Measurements from ENCODE around the gene VWA8. TPM values are rescaled to one million over a fixed set of nuclear protein-coding genes. Genes with fewer than 3 reads are reported as not detected.

The VWA8 gene
- polyA plus RNA-seq, 1 of the 3 experiments (the other 2 are of a cell fraction) = 5.5 TPM

DNA sequence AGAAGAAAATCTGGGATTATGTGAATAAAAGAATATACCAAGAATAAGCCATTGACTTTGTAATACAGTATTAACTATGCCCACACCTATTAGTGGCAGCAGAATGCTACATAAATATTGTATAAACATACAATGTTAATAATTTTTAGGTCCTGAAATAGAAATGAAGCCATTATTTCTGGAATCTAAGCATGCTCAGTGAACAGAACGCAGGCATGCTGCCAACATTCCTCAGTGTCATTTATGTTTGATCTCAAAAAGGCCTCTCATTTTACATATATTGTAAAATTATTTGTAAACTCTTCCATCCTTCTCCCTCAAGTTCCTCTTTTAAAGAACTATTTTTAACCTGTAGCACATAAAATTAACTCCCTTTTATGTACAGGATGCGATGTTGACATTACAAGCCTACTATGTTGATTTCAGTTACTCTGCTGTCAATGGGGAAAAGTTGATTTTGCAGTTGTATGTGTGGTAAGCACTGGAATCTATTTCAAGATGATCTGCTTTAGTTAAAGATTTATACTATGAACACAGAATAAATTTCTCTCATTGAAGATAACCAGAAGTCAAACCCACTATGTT is 118.8 kb downstream of the VWA8 start:
- Histone ChIP-seq H3K79me2 (ENCODE audit: insufficient read depth) (no peaks in the 10 kb centered on the region), H3K4me2 (no peak overlapping the region), H3K4me3 (ENCODE audit: low read depth in 2 of 2, low read length in 1 of 2) (no peak overlapping the region), H3K27me3 (ENCODE audit: insufficient read depth) (no peaks in the 10 kb centered on the region), H3K9me3 (no peaks in the 10 kb centered on the region), H3K36me3 (replicated peaks in 1 of 2; ENCODE audit: control insufficient read depth in 1 of 2, insufficient read depth in 2 of 2, low read length in 1 of 2) (peaks cover 0 to 5% of the 10 kb centered on the region in 2 experiments), H3K27ac (ENCODE audit: low read depth in 2 of 2, low read length in 1 of 2) (no peak overlapping the region; a peak in 1 of 4 replicates), H3K4me1 (ENCODE audit: control insufficient read depth in 1 of 2, insufficient read depth in 2 of 2, low read depth in 1 of 2, low read length in 1 of 2) (peaks cover 0 to 8% of the 10 kb centered on the region in 2 experiments; a peak in 2 of 4 replicates), H3K9ac (no peak overlapping the region), H2AFZ (ENCODE audit: low read depth) (no peak overlapping the region), H3F3A (replicated peaks; ENCODE audit: insufficient read depth) (peaks cover 7% of the 10 kb centered on the region), H4K20me1 (ENCODE audit: insufficient read depth) (no peaks in the 10 kb centered on the region), H3K9me2 (no peaks in the 10 kb centered on the region)
- ChIA-PET CTCF (no interaction called here), POLR2A (no interaction called here)
- 74% methylated on average over 2 of the region's 2 CpGs for WGBS (ENCODE audit: low lambda C conversion rate)
- TF ChIP-seq NFIC (IDR thresholded peaks at IDR 0.05; ENCODE audit: borderline replicate concordance) (peak; percentile 45; the same call in 1 of the 2 replicates), CHD2 (IDR thresholded peaks at IDR 0.05; ENCODE audit: low read length, partially characterized antibody) (no peak), PBX3 (IDR thresholded peaks at IDR 0.05) (no peak)
- no peak for DNase-seq

DNA sequence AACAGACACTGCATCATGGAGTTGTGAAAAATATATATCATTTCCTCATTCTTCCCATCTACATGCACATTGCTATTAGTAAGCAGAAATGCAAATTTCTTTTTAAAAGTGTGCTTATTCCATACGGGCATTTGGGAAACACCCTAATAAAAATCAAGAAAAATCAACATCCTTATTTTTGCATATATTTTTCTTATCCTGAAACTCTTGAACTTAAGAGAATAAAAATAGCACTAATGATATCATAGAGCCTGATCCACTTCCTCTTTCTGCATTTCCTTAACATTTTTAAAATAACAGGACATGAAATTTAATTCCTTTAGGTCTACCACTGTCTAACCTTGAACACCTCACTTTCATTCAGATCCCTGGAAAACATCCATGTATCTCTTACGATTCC is 123.3 kb downstream of the VWA8 start:
- H3K27ac ChIP-seq (ENCODE audit: low read depth in 2 of 2, low read length in 1 of 2) = peak overlapping the region in 1 of 2 experiments; percentile 6; a peak in 1 of 4 replicates

GRCh38 chr13:41835871-41836270 is 125.0 kb downstream of the VWA8 start:
- Histone ChIP-seq H3K4me1 (ENCODE audit: control insufficient read depth in 1 of 2, insufficient read depth in 2 of 2, low read depth in 1 of 2, low read length in 1 of 2) (peaks cover 12 to 24% of the 10 kb centered on the region in 2 experiments), H3K9ac (peak overlapping the region; percentile 5; the same call in 1 of the 2 replicates), H3K4me3 (ENCODE audit: low read depth in 2 of 2, low read length in 1 of 2) (no peak overlapping the region), H3F3A (replicated peaks; ENCODE audit: insufficient read depth) (peaks cover 34% of the 10 kb centered on the region), H3K9me2 (no peaks in the 10 kb centered on the region), H3K9me3 (no peaks in the 10 kb centered on the region), H3K4me2 (peak overlapping the region; percentile 21; the same call in 1 of the 2 replicates), H3K27ac (ENCODE audit: low read depth in 2 of 2, low read length in 1 of 2) (peak overlapping the region; percentile 58 to 79), H3K36me3 (replicated peaks in 1 of 2; ENCODE audit: control insufficient read depth in 1 of 2, insufficient read depth in 2 of 2, low read length in 1 of 2) (peaks cover 0 to 5% of the 10 kb centered on the region in 2 experiments), H3K27me3 (ENCODE audit: insufficient read depth) (no peaks in the 10 kb centered on the region), H2AFZ (ENCODE audit: low read depth) (no peak overlapping the region), H4K20me1 (ENCODE audit: insufficient read depth) (no peaks in the 10 kb centered on the region), H3K79me2 (ENCODE audit: insufficient read depth) (no peaks in the 10 kb centered on the region)
- DNase-seq = peak; percentile 49
- ChIA-PET POLR2A (no interaction called here), CTCF (interaction anchor here (0.9 to 1.2 kb wide), 2 partner anchors 11 to 231 kb away, joined by 3 read pairs; no protein-coding TSS in a partner anchor)
- 3% methylated on average over 2 of the region's 2 CpGs for WGBS (ENCODE audit: low lambda C conversion rate)
- no peak for TF ChIP-seq USF2 (IDR thresholded peaks at IDR 0.05; ENCODE audit: borderline replicate concordance, low read depth, low read length)
- TF ChIP-seq TAF1 (IDR thresholded peaks at IDR 0.05; ENCODE audit: borderline replicate concordance, low read depth, low read length) = no peak
- TF ChIP-seq NRF1 (IDR thresholded peaks at IDR 0.05; ENCODE audit: low read depth, low read length) = no peak
- TF ChIP-seq JUND (IDR thresholded peaks at IDR 0.05) = peak; percentile 65
- TF ChIP-seq USF1 (IDR thresholded peaks at IDR 0.05; ENCODE audit: borderline replicate concordance, low read depth) = peak; percentile 62; the same call in 1 of the 2 replicates
- 0 out of 2 replicates have a peak, but pooled peaks have one; percentile 38 for TF ChIP-seq TEAD4 (IDR thresholded peaks at IDR 0.05; ENCODE audit: borderline replicate concordance, insufficient read depth)
- TF ChIP-seq EZH2phosphoT487 (IDR thresholded peaks at IDR 0.05; ENCODE audit: borderline replicate concordance, low read depth) = no peak
- no peak; the same call in 1 of the 2 replicates for TF ChIP-seq NFIC (IDR thresholded peaks at IDR 0.05; ENCODE audit: borderline replicate concordance)
- TF ChIP-seq RAD21 (IDR thresholded peaks at IDR 0.05; ENCODE audit: low read length) = no peak
- peak; percentile 63; the same call in 1 of the 2 replicates for TF ChIP-seq RXRA (IDR thresholded peaks at IDR 0.05; ENCODE audit: borderline replicate concordance, low read depth)
- no peak for TF ChIP-seq SIN3A (IDR thresholded peaks at IDR 0.05; ENCODE audit: borderline replicate concordance, low read depth, low read length)
- TF ChIP-seq CHD2 (IDR thresholded peaks at IDR 0.05; ENCODE audit: low read length, partially characterized antibody) = peak; percentile 69
- no peak for TF ChIP-seq SMC3 (IDR thresholded peaks at IDR 0.05; ENCODE audit: low read depth, low read length)
- no peak for TF ChIP-seq GABPA (IDR thresholded peaks at IDR 0.05; ENCODE audit: low read depth)

More for the DNA sequence above, 123.3 kb downstream of the VWA8 start:
- H3K9ac ChIP-seq = no peak overlapping the region
- H3F3A ChIP-seq (replicated peaks; ENCODE audit: insufficient read depth) = peaks cover 34% of the 10 kb centered on the region
- H2AFZ ChIP-seq (ENCODE audit: low read depth) = no peak overlapping the region
- H3K4me2 ChIP-seq = no peak overlapping the region
- DNase-seq = no peak
- TF ChIP-seq MEF2A (IDR thresholded peaks at IDR 0.05; ENCODE audit: borderline replicate concordance, low read depth) (peak; percentile 35; the same call in 1 of the 2 replicates), RXRA (IDR thresholded peaks at IDR 0.05; ENCODE audit: borderline replicate concordance, low read depth) (no peak), TCF12 (IDR thresholded peaks at IDR 0.05) (peak; percentile 27)
- no peaks in the 10 kb centered on the region for H3K9me2 ChIP-seq
- no peaks in the 10 kb centered on the region for H3K79me2 ChIP-seq (ENCODE audit: insufficient read depth)
- 48% methylated on average over 2 of the region's 2 CpGs for WGBS (ENCODE audit: low lambda C conversion rate)
- H3K4me3 ChIP-seq (ENCODE audit: low read depth in 2 of 2, low read length in 1 of 2) = no peak overlapping the region
- no peaks in the 10 kb centered on the region for H3K9me3 ChIP-seq
- no peaks in the 10 kb centered on the region for H3K27me3 ChIP-seq (ENCODE audit: insufficient read depth)
- CTCF ChIA-PET = interaction anchor here (1.3 kb wide), 1 partner anchor 28 kb away, joined by 4 read pairs; no protein-coding TSS in a partner anchor
- no peaks in the 10 kb centered on the region for H4K20me1 ChIP-seq (ENCODE audit: insufficient read depth)
- POLR2A ChIA-PET = no interaction called here
- H3K4me1 ChIP-seq (ENCODE audit: control insufficient read depth in 1 of 2, insufficient read depth in 2 of 2, low read depth in 1 of 2, low read length in 1 of 2) = peaks cover 12 to 24% of the 10 kb centered on the region in 2 experiments
- peaks cover 0 to 5% of the 10 kb centered on the region in 2 experiments for H3K36me3 ChIP-seq (replicated peaks in 1 of 2; ENCODE audit: control insufficient read depth in 1 of 2, insufficient read depth in 2 of 2, low read length in 1 of 2)
